HG03280 (cell line): Measurements from ENCODE around the gene IGLL5.

Source experiments
- ATAC-seq: cut with Tn5 transposase; IDR thresholded peaks from one replicate; pipeline ENCODE4 v1.9.1; 2021; ENCODE audit warnings: mild to moderate bottlenecking, moderate library complexity; ENCODE audit not compliant: unreplicated experiment

The IGLL5 gene

GRCh38 chr22:22858559-22858937, 29.1 kb upstream of the IGLL5 start:
- ATAC-seq: no peak

- no peak for ATAC-seq
Observed at GRCh38 chr22:22863001-22863400, 24.6 kb upstream of the IGLL5 start.

- peak; percentile 74 for ATAC-seq
Observed at GRCh38 chr22:22865311-22866072, 22.1 kb upstream of the IGLL5 start.

GRCh38 chr22:22866381-22867111, 21.1 kb upstream of the IGLL5 start:
- ATAC-seq: no peak

- no peak for ATAC-seq
Observed at GRCh38 chr22:22867996-22868715, 19.5 kb upstream of the IGLL5 start.

- ATAC-seq: no peak
Observed at GRCh38 chr22:22870577-22871404, 16.8 kb upstream of the IGLL5 start.

- no peak for ATAC-seq
Observed at GRCh38 chr22:22871536-22872278, 15.9 kb upstream of the IGLL5 start.

GRCh38 chr22:22872722-22873708, 14.6 kb upstream of the IGLL5 start:
- ATAC-seq: no peak

- ATAC-seq: no peak
Observed at GRCh38 chr22:22877523-22878210, 9.9 kb upstream of the IGLL5 start.

GRCh38 chr22:22878211-22878570, 9.4 kb upstream of the IGLL5 start:
- ATAC-seq: no peak

- no peak for ATAC-seq
Observed at GRCh38 chr22:22878801-22879674, 8.6 kb upstream of the IGLL5 start.

GRCh38 chr22:22879675-22880155, 7.9 kb upstream of the IGLL5 start:
- ATAC-seq: no peak

- ATAC-seq: no peak
Observed at GRCh38 chr22:22880645-22881044, 7.0 kb upstream of the IGLL5 start.

- ATAC-seq: no peak
Observed at GRCh38 chr22:22881116-22882000, 6.3 kb upstream of the IGLL5 start.

- no peak for ATAC-seq
Observed at GRCh38 chr22:22882033-22882717, 5.4 kb upstream of the IGLL5 start.
